ENCODE results near the gene CNIH2.

CNIH2 gene

DNA sequence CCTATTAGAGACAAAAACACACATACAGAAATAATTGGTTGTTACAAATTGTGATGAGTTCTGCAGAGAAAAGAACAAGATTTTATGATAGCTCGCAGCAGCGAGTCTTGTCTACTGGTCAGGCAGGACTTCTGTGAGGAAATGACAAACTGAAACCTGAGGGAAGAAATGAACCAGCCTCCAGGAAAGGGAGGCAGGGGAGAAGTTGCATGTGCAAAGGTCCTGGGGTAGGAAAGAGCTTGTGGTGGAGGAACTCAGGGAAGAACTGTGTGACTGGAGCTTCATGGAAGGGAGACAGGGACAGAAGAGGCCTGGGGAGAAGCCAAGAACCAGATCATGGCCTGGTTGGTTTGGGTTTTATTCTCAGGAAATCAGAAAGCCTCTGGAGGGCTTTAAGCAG, 18.8 kb upstream of the CNIH2 start:
- DNase-seq (ENCODE audit: low read depth in 2 of 3, low spot score in 2 of 3): no peak

DNA sequence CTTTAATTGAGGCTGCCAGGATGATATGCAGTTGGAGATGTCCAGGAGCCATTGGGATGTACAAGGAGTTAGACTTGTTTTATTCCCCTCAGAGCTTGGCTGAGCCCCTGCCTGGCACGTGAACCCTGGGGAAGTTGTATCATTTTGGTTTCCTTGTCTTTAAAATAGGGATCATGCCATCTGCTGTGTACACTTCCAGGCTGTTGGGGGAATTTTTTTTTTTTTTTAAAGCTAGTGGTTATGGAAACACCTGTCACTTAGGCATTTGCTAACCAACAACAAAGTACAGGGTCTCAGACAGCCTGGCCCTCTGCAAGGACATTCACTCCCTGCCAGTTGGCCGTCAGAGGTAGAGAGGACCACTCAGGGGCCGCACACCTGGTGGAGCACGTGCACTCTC, 18.0 kb upstream of the CNIH2 start:
- DNase-seq (ENCODE audit: low read depth in 2 of 3, low spot score in 2 of 3): no peak

DNA sequence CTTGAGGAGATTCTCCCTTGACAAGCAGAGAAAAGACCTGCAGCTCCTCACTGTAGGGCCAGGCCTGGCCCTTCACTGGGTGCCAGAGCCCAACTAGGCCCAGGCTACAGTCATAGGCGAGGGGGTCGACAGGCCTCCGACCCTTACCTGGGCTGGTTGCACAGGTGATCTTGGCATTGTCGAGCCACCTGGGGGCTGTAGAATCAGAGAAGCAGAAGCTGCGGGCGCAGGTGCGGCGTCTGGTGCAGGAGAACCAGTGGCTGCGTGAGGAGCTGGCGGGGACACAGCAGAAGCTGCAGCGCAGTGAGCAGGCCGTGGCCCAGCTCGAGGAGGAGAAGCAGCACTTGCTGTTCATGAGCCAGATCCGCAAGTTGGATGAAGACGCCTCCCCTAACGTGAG, 16.4 kb upstream of the CNIH2 start:
- DNase-seq (ENCODE audit: low read depth in 2 of 3, low spot score in 2 of 3): no peak

DNA sequence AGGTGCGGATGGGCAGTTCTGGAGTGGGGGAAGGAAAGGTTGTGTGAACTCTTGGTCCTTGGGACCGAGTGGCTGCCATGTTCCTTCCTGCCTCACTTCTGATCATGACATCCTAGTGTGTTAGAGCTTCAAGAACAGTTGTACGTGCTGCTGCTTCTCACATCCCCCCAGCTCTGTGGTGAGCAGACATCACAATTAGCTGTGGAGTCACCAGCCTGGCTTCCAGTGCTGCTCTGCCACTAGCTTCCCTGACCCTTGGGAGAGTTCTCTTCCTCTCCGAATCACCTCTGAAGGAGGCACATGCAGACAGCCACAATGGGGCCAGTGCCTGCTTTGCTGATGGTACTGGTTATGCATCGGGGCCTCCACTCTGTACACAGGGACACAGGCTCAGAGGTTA, 15.8 kb upstream of the CNIH2 start:
- no peak for DNase-seq (ENCODE audit: low read depth in 2 of 3, low spot score in 2 of 3)

DNA sequence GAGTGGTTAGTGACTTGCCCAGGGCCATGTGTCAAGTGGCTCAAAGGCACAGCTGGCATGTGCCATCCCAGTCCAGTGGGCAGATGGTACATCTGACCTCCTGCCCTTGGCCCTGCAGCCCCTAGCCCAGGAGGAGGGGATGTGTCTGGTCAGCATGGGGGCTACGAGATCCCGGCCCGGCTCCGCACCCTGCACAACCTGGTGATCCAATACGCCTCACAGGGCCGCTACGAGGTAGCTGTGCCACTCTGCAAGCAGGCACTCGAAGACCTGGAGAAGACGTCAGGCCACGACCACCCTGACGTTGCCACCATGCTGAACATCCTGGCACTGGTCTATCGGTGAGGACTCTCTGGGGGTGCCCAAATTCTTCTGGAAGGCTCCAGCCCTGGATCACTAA, 15.3 kb upstream of the CNIH2 start:
- no peak for DNase-seq (ENCODE audit: low read depth in 2 of 3, low spot score in 2 of 3)

DNA sequence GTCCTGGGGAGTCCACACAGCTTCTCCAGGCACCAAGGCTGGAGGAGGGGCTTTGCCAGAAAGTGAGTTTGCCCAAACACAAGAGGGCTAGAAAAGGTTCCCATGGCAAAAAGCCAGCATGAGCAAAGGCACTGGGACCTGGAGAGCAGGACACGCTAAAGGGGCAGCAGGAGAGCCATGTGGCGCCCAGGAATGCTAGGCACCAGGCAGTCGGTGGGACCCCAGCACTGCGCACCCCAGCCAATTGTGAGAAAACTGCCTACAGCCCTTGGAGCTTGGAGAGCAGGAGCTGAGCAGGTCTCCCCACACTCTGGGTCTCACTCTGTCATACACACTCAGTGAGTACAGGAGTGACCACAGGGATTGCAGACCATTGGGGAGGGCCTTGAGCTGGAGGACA, 14.7 kb upstream of the CNIH2 start:
- DNase-seq (ENCODE audit: low read depth in 2 of 3, low spot score in 2 of 3): no peak

DNA sequence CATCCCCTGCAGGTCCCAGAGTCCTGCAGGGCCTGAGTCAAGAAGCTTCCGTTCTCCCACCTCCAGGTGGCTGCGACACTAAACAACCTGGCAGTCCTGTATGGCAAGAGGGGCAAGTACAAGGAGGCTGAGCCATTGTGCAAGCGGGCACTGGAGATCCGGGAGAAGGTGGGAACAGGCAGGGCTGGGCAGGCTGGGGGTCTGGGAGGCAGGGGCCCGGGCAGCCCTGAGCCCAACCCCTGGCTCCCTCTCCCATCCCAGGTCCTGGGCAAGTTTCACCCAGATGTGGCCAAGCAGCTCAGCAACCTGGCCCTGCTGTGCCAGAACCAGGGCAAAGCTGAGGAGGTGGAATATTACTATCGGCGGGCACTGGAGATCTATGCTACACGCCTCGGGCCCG, 14.2 kb upstream of the CNIH2 start:
- DNase-seq (ENCODE audit: low read depth in 2 of 3, low spot score in 2 of 3): no peak

DNA sequence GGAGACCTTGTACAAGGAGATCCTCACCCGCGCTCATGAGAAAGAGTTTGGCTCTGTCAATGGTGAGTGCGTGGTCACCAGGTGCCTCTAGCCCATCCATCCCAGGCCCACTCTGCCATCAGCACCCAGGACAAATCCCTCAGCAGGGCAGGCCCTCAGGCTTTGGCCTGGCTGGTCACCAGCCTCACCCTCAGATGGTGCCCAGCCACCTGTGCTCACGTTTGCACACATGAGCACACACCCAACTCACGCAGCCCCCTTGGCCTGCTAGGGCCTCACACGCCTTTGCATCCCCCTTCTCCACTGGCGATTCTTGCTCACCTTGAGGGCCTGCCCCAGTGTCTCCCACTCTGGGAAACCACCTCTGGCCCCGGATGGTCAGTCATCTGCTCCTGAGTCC, 13.6 kb upstream of the CNIH2 start:
- DNase-seq (ENCODE audit: low read depth in 2 of 3, low spot score in 2 of 3): no peak

DNA sequence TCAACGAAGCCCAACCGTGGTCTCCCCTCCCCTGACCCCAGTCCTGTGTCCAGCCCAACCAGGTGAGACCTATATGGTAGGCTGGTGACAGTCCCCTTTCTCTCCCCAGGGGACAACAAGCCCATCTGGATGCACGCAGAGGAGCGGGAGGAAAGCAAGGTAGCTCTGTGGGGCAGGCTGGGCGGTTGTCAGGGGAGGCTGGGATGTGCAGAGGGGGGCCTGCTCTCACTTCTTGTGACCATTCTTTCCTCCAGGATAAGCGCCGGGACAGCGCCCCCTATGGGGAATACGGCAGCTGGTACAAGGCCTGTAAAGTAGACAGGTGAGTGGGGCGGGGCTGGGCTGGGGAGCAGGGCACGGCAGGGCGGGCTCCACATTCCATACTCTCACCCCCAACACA, 13.1 kb upstream of the CNIH2 start:
- no peak for DNase-seq (ENCODE audit: low read depth in 2 of 3, low spot score in 2 of 3)

DNA sequence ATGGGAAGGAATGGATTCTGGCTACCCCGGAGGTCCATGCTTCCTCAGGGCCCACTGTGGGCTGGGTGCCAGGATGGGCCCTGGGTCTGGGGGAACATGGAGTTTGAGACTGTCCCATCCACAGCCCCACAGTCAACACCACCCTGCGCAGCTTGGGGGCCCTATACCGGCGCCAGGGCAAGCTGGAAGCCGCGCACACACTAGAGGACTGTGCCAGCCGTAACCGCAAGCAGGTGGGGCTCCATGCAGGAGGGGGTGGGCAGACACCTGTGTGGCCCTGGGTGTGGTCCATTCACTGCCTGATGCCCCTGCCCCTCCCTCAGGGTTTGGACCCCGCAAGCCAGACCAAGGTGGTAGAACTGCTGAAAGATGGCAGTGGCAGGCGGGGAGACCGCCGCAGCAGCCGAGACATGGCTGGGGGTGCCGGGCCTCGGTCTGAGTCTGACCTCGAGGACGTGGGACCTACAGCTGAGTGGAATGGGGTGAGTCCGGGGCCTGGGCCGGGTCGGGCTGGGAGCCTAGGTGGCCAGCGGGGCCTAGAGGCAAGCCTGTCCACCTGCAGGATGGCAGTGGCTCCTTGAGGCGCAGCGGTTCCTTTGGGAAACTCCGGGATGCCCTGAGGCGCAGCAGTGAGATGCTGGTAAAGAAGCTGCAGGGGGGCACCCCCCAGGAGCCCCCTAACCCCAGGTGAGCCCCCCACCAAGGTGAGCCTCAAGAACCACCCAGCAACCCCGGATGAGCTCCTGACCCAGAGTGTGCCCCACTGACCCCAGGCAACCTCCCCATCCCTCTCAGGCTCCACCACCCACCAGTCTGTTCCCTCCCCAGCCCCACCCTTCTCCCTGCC, 12.2 kb upstream of the CNIH2 start:
- DNase-seq (ENCODE audit: low read depth in 2 of 3, low spot score in 2 of 3): no peak

DNA sequence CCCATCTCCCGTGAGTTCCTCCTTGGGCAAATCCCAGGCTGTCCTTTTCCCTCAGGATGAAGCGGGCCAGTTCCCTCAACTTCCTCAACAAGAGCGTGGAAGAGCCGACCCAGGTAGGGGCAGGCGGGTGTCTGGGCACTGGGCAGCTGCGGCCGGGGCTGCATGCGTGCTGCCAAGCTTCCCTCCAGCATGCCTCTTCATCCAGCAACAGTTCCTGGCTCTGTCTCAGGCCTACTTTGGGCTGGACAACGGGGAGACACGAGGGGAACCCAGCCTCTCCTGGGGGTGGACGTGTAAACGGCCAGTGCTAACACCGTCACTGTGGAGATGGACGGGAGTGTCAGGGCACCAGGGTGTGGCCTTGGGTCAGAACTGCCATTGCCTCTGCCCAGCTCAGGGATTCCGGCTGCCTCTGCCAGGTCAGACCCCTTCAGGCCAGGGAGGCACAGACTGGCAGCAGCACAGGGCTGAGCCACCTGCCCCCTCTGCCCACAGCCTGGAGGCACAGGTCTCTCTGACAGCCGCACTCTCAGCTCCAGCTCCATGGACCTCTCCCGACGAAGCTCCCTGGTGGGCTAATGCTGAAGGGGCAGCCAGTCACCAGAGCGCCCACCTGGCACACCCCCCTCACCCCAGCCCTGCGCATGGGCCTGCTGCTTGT, 11.5 kb upstream of the CNIH2 start:
- DNase-seq (ENCODE audit: low read depth in 2 of 3, low spot score in 2 of 3): no peak

DNA sequence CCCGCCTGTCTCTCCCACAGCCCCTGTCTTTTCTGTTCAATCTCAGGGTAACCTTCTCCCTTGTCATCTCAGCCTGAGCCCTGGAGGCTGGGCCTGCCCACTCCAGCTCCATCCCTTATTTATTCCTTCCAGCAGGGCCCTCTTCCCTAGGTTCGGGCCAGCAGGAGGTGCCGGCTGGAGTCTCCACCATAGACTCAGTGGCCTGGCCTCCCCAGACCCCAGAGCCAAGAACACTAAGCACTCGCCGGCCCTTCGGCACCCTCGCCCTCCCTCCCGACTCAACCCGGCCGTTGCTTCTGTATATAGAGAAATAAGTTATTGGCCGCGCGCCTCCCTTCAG, 11.0 kb upstream of the CNIH2 start:
- DNase-seq (ENCODE audit: low read depth in 2 of 3, low spot score in 2 of 3): no peak

DNA sequence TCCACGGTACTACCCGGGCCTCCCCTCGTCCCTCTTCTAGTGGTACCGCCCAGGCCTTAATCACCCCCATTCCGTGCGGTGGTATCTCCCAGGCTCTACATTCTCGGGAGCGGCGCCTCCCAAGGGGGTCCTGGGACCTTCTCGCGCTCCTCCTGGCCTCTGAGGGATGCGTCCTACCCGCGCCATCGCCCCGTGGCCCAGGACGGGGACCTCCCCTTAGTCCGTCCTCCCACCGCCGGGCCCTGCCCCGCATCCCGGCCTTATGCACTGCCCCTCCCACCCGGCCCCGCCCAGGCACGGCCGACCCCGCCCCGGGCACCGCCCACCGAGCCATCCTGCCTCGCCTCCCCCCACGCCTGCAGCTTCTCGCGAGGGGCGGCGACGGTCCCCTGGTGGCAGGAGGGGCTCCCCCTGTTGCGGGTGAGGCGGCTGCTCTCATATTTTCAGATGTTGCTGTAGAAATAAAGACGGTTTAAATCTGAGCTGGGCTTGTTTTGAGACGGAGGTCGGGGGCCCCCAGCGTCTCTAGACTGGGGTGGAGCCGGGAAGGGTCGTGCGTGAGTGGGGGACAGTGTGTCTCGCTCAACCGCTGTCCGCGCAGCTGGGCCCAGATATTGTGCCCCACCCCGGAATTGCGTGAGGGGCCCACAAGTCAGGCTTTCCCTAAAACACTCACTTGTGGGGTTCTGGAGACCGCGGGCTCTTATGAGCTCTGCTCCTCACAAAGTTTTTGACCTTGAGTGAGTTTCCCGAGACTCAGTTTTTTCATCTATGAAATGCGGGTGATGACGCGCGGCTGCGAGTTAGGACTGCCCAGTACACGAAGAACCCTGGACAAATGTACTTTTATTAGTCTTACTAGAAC, 10.4 kb upstream of the CNIH2 start:
- DNase-seq (ENCODE audit: low read depth in 2 of 3, low spot score in 2 of 3): peak; percentile 78 to 87 (median 84)

DNA sequence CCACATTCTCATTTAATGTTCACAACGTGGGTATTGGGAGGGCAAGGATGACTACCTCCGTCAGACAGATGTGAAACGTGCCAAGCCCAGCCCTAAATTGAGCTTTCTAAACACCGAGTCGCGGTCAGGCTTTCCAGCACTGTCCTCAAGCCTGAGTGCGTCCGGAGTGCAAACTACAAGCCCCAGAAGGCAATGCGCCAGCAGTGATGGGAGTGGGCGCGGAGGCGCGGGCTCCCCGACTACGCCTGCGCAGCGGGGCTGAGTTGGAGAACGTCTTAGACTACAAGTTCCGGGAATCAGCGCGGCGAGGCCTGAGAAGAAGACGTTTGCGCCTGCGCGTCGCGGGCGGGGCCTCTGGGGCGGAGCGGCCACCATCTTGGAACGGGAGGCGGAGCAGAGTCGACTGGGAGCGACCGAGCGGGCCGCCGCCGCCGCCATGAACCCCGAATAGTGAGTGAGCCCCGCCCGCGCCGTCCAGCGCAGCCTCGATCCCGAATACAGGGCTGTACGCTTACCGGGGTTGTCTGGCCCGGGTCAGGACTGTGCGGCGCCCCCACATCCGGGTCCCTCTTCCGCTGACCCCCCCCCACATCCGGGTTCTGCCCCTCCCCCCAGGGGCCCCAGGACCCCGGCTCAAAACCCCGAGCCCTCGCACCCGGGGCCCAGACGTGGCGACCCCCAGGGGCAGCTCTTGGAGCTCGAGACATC, 9.6 kb upstream of the CNIH2 start, which contains the start of gene RAB1B:
Gene RAB1B (plus strand): TSS at position 396 of the 708 bp plus-strand sequence. CDS start 41 bp downstream, at position 437.
- DNase-seq (ENCODE audit: low read depth in 2 of 3, low spot score in 2 of 3): peak; percentile 99 to 100 (median 99)

DNA sequence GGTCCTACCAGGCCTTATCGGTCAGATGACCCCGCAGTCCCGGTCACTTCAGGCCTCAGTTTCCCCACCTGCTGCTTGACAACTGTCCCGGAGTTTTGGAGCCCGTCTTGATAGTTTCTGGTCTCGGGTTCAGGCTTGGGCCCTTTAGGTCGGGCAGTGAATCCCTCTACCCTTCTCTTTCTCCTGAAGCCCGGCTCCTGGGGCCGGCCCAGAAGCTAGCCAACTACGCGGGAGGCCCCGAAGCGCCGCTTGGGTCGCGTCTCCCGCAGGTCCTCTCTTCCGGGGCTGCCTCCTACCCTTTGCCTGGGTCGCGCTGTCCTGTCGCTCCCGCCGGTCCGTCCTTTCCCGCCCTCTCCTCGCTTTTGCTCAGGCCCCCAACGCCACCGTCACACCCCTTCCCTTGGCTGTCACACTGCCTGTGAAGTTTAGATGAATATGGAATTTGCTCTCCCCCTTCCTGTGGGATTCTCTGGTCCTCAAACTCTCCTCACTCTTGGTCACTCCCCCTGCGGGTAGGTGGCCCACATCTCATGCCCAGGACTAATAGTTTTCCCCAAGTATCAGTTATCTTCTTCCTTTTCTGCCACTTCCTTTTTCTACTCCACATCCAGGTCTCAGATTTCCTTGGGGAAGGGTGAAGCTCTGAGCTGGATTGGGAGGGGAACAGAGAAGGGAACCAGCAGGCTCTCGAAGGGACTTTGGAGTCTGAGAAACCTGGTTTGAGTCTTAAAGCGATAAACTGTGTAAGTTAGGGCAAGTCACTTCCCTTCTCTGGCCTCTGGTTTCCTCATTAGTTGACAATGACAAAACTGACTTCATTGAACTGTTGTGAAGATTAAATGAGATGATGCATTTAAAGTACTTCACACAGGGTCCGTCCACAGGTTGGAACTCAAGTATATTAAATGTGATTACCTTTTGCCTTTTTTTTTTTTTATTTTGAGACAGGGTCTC, 8.7 kb upstream of the CNIH2 start:
- DNase-seq (ENCODE audit: low read depth in 2 of 3, low spot score in 2 of 3): no peak

DNA sequence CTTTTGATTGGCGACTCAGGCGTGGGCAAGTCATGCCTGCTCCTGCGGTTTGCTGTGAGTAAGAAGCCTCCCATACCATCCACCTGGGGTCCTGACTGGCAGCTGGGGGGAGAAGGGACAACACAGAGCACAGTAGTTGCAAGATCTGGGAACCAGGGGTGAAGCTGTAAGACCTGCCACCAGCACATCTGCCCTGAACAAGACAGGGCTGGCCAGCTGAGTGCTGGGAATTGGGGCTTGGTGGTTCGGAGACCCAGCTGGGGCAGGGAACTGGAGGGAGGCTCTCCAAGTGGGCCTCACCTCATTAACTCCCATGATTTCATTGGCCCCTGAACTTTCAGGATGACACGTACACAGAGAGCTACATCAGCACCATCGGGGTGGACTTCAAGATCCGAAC, 6.2 kb upstream of the CNIH2 start:
- no peak for DNase-seq (ENCODE audit: low read depth in 2 of 3, low spot score in 2 of 3)

DNA sequence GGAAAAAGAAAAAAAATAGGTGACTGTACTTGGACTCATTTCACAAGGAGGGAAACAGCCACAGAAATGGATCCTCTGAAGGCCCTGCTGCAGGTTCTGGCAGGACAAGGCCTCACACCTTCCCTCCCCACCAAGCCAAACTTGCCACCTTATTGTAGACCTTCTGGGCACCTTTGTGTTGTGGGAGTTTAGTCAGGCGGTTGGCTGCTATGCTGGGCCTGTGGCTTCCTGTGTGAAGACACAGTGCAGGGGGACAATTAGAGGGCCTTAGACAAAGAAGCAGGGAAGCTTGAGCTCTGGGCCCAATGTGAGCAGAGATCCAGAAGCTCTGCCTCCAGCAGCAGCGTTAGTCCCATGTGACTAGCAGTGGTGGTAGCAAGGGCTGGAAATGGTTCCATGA, 5.4 kb upstream of the CNIH2 start:
- no peak for DNase-seq (ENCODE audit: low read depth in 2 of 3, low spot score in 2 of 3)

DNA sequence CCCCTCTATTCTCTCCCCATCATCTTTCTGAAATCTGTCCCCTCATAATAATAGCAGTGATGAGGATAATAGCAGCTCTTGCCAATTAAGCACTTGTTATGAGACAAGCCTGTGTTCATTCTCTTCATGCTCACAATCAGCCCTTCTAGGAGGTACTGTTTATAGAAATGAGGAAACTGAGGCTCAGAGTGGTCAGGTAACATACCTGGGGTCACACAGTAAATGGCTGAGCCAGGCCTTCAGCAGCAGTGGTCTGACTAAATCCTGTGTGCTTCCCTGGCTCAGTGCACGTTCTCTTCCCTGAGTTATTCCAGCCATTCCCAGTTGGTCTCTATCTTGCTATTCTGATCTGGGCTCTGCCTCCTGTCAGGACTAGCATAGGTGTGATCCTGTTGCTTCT, 3.8 kb upstream of the CNIH2 start:
- no peak for DNase-seq (ENCODE audit: low read depth in 2 of 3, low spot score in 2 of 3)

DNA sequence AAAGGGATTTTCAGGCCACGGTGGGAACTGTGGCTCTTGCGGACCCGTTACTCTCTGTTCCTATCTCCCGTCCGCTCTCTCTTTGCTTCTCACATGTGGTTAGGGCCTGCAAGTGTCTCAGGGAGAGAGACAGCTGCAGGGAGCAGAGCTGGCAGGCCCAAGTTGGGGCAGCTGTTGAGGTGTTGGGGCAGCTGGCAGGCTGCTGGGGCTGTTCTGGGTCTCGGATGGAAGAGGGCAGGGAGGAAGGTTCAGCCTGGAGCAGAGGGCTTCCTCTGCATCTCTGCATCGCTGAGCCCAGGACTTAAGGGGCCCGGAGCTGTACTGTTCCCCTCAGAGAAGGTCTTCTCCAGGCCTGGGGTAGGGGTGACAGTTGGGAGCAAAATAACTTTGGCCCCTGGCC, 2.6 kb upstream of the CNIH2 start:
- DNase-seq (ENCODE audit: low read depth in 2 of 3, low spot score in 2 of 3): no peak

DNA sequence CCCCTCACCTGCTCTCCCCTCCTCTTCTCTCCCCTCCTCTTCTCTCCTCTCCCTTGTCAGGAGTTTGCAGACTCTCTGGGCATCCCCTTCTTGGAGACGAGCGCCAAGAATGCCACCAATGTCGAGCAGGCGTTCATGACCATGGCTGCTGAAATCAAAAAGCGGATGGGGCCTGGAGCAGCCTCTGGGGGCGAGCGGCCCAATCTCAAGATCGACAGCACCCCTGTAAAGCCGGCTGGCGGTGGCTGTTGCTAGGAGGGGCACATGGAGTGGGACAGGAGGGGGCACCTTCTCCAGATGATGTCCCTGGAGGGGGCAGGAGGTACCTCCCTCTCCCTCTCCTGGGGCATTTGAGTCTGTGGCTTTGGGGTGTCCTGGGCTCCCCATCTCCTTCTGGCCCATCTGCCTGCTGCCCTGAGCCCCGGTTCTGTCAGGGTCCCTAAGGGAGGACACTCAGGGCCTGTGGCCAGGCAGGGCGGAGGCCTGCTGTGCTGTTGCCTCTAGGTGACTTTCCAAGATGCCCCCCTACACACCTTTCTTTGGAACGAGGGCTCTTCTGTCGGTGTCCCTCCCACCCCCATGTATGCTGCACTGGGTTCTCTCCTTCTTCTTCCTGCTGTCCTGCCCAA, 1.9 kb upstream of the CNIH2 start:
- DNase-seq (ENCODE audit: low read depth in 2 of 3, low spot score in 2 of 3): no peak

Measured in activated CD8-positive, alpha-beta memory T cell treated with anti-CD3 and anti-CD28 coated beads for 48 hours (primary cell).